ENCODE data around the gene NOTCH4.
"Not testable (repeated sequence)": the region's sequence is repeated elsewhere in the genome, so short reads cannot be mapped to it uniquely, and the experiment has no call there.

Gene NOTCH4

GRCh38 chr6:32216998-32217397 is 6.9 kb downstream of the NOTCH4 start:
- DNase-seq: no peak

GRCh38 chr6:32216285-32216684 is 7.6 kb downstream of the NOTCH4 start:
- DNase-seq: no peak

GRCh38 chr6:32215617-32216016 is 8.2 kb downstream of the NOTCH4 start:
- DNase-seq: no peak

- DNase-seq: peak; percentile 1
These were observed 9.7 kb downstream of the NOTCH4 start for GRCh38 chr6:32214126-32214525.

- peak; percentile 28 for DNase-seq
These were observed 10.2 kb downstream of the NOTCH4 start for GRCh38 chr6:32213649-32214048.

GRCh38 chr6:32212076-32212760 is 11.6 kb downstream of the NOTCH4 start:
- DNase-seq: peak; percentile 2

- DNase-seq: peak; percentile 6
These were observed 12.4 kb downstream of the NOTCH4 start for GRCh38 chr6:32211432-32211831.

GRCh38 chr6:32210191-32210601 is 13.7 kb downstream of the NOTCH4 start:
- no peak for DNase-seq

GRCh38 chr6:32208996-32209395 is 14.9 kb downstream of the NOTCH4 start:
- no peak for DNase-seq

- no peak for DNase-seq
These were observed 19.6 kb downstream of the NOTCH4 start for GRCh38 chr6:32204268-32204715.

GRCh38 chr6:32203426-32204267 is 20.2 kb downstream of the NOTCH4 start:
- DNase-seq: no peak

GRCh38 chr6:32202186-32202585 is 21.7 kb downstream of the NOTCH4 start:
- no peak for DNase-seq

GRCh38 chr6:32200711-32201475 is 23.0 kb downstream of the NOTCH4 start:
- no peak for DNase-seq

- no peak for DNase-seq
These were observed 25.0 kb downstream of the NOTCH4 start for GRCh38 chr6:32198866-32199265.

GRCh38 chr6:32198345-32198696 is 25.5 kb downstream of the NOTCH4 start:
- no peak for DNase-seq

- no peak for DNase-seq
These were observed 26.9 kb downstream of the NOTCH4 start for GRCh38 chr6:32196682-32197616.

GRCh38 chr6:32195902-32196681 is 27.8 kb downstream of the NOTCH4 start:
- peak; percentile 94 for DNase-seq

GRCh38 chr6:32195652-32195901 is 28.3 kb downstream of the NOTCH4 start:
- DNase-seq: peak; percentile 100

GRCh38 chr6:32194825-32195651 is 28.8 kb downstream of the NOTCH4 start:
- DNase-seq: no peak

GRCh38 chr6:32194388-32194787 is 29.5 kb downstream of the NOTCH4 start:
- no peak for DNase-seq

- not testable (repeated sequence) for DNase-seq
These were observed 30.8 kb downstream of the NOTCH4 start for GRCh38 chr6:32193096-32193495.

Measured in right forelimb (tissue), 1 donor.